Gastrocnemius medialis (tissue), 4 donors: ENCODE measurements around the gene SPOCK1.

Source experiments
- CTCF ChIP-seq, 5 experiments: fragments of 450-650 bp in 3 of 5; fragments of 200-600 bp in 2 of 5; sonication (generic) in 2 of 5; IDR thresholded peaks in 4 of 5; conservative IDR thresholded peaks in 1 of 5; 1 replicate in 4 of 5; 2 replicates in 1 of 5; pipeline ENCODE4 v1.5.1; 2016 to 2019; ENCODE audit warnings: antibody characterized with exemption in 5 of 5, mild to moderate bottlenecking in 3 of 5, moderate library complexity in 3 of 5
- POLR2A ChIP-seq, 2 donors: fragments of 450-650 bp; IDR thresholded peaks; one replicate each; pipeline ENCODE4 v1.6.1; 2017; ENCODE audit warnings: antibody characterized with exemption in 2 of 2, mild to moderate bottlenecking in 2 of 2, moderate library complexity in 2 of 2

GRCh38 chr5:137118629-137119028 is 380.5 kb downstream of the SPOCK1 start:
- TF ChIP-seq CTCF (IDR thresholded peaks at IDR 0.05 in 4 of 5, conservative IDR thresholded peaks at IDR 0.05 in 1 of 5) (no peak), POLR2A (IDR thresholded peaks at IDR 0.05) (no peak)
